IMR-90 (cell line): ENCODE results near the gene PRR5L.

Experiments used
- MAFK ChIP-seq: IDR thresholded peaks from 2 replicates; pipeline ENCODE4 v1.6.1; 2012; ENCODE audit warnings: low read depth, low read length, improper control_type of control experiment
- MAZ ChIP-seq: IDR thresholded peaks from 2 replicates; pipeline ENCODE4 v1.6.1; 2012; ENCODE audit warnings: low read depth, mild to moderate bottlenecking, low read length, improper control_type of control experiment, moderate library complexity, borderline replicate concordance
- MXI1 ChIP-seq: IDR thresholded peaks from 2 replicates; pipeline ENCODE4 v1.6.1; 2012; ENCODE audit warnings: low read depth, mild to moderate bottlenecking, low read length, moderate library complexity, borderline replicate concordance
- POLR2A ChIP-seq: IDR thresholded peaks from 2 replicates; pipeline ENCODE4 v1.6.1; 2012; ENCODE audit warnings: mild to moderate bottlenecking, low read depth, low read length
- RAD21 ChIP-seq: IDR thresholded peaks from 2 replicates; pipeline ENCODE4 v1.6.1; 2012; ENCODE audit warnings: low read length, improper control_type of control experiment
- RCOR1 ChIP-seq: IDR thresholded peaks from 2 replicates; pipeline ENCODE4 v1.6.1; 2012; ENCODE audit warnings: mild to moderate bottlenecking, low read length, improper control_type of control experiment; ENCODE audit not compliant: insufficient replicate concordance
- TF ChIP-seq, protein P1 (sequence below): conservative IDR thresholded peaks from 2 replicates; pipeline ENCODE4 v1.5.1; 2012; ENCODE audit warnings: mild to moderate bottlenecking, low read depth, low read length, improper control_type of control experiment
- TF ChIP-seq, protein P2 (sequence below): fragments of 150-350 bp; IDR thresholded peaks from 2 replicates; pipeline ENCODE4 v1.6.1; 2017; ENCODE audit warnings: mild to moderate bottlenecking, antibody characterized with exemption, low read length, low read depth

DNA sequence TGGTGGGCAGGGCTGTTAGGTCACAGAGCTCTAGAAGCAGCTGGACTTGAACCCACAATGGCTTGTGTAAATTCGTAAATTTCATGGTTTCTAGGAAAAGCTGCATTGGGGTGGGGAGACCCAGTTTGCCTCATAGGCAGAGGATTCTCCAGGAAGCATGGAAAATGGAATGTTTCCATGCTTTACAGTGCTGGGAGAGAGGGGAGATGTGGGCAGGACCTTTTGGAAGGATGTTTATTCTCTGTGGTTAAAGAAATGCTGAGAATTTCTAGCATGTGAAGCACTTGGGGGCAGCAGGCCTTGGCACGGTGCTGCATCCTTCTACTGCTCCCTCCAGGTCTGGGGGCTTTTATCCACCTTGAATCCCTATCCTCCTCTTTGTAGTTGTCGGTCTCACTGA lies 167.7 kb downstream of the PRR5L start:
- no peak for TF ChIP-seq POLR2A
- TF ChIP-seq, protein P1, sequence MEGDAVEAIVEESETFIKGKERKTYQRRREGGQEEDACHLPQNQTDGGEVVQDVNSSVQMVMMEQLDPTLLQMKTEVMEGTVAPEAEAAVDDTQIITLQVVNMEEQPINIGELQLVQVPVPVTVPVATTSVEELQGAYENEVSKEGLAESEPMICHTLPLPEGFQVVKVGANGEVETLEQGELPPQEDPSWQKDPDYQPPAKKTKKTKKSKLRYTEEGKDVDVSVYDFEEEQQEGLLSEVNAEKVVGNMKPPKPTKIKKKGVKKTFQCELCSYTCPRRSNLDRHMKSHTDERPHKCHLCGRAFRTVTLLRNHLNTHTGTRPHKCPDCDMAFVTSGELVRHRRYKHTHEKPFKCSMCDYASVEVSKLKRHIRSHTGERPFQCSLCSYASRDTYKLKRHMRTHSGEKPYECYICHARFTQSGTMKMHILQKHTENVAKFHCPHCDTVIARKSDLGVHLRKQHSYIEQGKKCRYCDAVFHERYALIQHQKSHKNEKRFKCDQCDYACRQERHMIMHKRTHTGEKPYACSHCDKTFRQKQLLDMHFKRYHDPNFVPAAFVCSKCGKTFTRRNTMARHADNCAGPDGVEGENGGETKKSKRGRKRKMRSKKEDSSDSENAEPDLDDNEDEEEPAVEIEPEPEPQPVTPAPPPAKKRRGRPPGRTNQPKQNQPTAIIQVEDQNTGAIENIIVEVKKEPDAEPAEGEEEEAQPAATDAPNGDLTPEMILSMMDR = no peak
- TF ChIP-seq, protein P2, sequence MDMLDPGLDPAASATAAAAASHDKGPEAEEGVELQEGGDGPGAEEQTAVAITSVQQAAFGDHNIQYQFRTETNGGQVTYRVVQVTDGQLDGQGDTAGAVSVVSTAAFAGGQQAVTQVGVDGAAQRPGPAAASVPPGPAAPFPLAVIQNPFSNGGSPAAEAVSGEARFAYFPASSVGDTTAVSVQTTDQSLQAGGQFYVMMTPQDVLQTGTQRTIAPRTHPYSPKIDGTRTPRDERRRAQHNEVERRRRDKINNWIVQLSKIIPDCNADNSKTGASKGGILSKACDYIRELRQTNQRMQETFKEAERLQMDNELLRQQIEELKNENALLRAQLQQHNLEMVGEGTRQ = no peak
- no peak for TF ChIP-seq MXI1
- TF ChIP-seq RCOR1 = no peak
- no peak for TF ChIP-seq MAFK
- TF ChIP-seq RAD21 = no peak
- no peak for TF ChIP-seq MAZ
